Inflammatory macrophage treated with lipopolysaccharide for 4 hours (primary cell): ENCODE results near the gene C2orf69.

Experiments
- DNase-seq: peaks from one replicate; pipeline ENCODE4 v3.0.0-alpha.2; 2020

The C2orf69 gene

DNA sequence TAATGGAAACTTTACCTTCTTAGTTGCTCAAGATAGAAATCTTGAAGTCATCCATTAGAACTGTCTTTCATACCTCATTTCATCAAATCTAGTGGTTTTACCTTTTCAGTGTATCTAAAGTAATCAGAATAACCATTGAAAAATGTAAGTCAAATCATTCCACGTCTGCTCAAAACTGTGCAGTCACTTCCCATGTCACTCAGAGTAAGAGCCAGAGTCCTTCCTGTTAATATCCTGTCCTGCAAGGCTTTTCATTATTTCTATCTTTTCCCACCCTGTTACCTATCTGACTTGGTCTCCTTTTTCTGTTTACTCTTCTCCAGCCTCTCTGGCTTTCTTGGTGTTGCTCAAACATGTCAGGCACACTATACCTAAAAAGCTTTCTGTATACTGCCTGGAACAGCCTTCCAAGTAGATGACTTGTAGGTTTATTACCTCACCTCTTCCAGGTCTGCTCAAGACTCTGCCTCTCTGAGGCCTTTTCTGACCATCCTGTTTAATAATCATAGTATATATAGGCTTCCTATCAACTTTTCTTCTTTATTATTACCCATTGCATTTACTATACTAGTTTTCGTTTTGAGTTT is 3.4 kb downstream of the C2orf69 start:
- DNase-seq: no peak

DNA sequence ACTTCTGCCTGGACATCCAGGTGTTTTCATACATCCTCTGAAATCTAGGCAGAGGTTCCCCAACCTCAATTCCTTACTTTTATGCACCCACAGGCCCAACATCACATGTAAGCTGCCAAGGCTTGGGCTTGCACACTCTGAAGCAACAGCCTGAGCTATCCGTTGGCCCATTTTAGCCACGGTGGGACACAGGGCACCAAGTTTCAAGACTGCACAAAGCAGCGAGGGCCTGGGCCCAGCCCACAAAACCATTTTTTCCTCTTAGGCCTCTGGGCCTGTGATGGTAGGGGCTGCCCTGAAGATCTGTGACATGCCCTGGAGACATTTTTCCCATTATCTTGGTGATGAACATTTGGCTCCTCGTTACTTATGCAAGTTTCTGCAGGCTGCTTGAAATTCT is 5.9 kb downstream of the C2orf69 start:
- DNase-seq: no peak

DNA sequence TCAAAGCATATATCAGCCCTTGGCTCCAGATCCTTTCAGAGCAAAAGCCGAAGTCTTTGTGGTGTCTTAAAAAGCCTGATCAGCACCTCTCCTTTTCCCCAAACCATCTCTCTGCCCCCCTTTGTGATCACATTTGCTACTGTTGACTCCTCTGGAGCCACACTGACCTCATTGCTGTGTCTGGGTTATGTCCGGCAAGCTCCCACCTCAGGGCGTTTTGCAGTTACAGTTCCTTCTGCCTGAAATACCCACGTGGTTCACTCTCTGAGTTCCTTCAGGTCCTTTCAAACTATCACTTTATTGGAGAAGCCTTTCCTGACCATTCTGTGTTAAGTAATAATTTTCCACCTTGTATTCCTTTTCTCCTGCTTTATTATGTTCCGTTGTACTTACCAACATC is 11.8 kb downstream of the C2orf69 start:
- DNase-seq: peak; percentile 33

- no peak for DNase-seq
Observed at GRCh38 chr2:199923924-199924323, 12.8 kb downstream of the C2orf69 start.

DNA sequence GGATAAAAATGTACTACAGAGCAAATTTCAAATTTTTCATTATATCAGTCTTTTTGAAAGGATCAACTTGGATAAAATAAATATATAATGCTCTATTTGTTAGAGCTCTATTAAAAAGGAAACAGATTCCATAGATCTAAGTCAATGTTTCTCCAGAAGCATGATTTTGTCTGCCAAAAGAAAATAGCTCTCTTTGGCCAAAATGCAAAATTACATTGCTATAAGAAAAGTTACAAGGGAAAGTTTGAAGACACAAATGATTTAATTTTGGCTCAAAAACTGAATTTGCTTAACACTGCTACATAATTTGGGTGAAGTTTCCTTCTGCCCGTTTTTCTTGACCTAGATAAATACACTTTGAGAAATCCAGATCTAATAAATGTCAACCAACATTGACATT is 15.7 kb downstream of the C2orf69 start:
- DNase-seq: no peak

DNA sequence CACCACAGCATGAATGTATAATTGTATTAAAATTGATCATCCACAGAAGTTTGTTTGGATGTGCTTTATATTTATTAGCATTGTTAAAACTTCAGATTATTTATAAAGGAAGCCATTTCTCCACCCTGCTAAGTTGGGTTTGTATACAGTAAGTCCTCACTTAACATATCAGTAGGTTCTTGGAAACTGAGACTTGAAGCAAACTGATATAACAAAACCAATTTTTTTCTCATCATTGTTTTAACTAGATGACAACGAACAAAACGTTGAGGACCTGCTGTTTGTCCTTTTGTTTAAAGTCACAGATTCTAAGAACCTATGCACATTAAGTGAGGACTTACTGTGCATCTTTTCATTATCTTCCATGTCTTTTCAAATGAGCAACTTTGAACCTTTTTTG is 17.1 kb downstream of the C2orf69 start:
- no peak for DNase-seq

DNA sequence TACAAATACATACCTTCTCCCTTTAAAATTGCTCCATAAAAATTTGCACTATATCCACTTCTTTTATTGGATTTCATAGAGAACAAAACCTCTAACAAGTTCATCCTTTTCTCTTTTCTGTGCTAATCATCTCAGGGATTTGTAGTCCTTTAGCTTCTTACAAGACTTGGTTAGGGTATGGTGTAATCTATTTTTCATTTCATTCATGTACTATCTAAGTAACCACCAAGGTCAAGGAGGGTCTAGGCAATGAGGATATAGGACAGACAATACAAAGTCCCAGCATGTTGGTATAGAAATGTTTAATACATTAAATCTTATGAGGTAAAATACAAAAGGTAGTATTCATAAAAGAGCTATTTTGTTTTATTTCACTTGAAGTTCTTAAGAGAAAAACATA is 17.5 kb downstream of the C2orf69 start:
- DNase-seq: no peak

DNA sequence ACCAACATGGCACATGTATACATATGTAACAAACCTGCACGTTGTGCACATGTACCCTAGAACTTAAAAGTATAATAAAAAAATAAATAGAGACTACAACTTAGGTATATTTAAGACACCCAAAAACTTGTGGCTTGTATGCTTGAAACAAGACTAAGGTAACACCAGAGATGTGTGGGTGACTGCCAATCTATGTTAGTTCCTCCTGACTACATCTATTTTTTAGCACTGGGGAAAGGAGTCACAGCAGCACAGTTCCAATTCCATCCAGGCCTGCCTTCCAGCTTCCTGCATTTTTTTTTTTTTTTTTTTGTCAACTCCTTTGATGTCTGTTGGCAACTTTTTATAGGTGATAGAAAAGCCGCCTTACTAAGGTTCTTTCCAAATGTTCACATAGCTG is 18.2 kb downstream of the C2orf69 start:
- DNase-seq: no peak

- no peak for DNase-seq
Observed at GRCh38 chr2:199932312-199932855, 21.3 kb downstream of the C2orf69 start.

DNA sequence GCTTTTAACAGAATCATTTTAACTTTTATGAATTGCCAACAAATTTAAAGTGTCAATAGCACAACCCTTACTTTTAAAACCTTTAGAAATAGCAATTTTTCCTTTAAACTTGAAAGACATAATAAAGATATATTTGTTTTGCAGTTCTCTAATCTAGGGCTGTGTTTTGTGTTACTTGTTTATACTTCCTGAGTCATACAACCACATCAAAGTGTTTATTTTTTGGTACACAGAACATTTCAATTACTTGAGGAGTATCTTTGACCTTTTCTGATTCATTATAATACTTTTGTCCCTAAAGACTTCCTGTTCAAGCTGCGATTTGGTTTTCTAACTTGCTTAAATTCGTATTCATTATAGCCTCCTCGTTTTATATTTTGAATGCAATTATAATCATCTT is 22.4 kb downstream of the C2orf69 start:
- no peak for DNase-seq

DNA sequence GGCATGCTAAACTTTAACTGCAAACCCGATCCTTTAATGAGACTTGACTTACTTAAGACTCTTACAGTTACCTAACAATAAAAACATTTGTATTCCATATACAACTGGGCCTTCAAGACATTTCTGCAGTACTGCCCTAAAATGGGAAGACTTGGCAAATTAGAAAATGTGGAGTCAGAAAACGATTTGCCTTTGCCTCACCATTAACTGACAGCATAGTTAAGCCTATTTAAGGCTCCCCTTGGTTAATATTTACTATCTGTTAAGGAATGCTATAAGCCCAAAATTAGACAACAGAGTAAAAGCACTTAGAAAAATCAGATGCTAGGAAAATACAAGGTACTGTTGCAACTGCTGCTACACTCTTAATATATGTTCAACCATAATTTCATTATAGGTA is 25.5 kb downstream of the C2orf69 start:
- no peak for DNase-seq

DNA sequence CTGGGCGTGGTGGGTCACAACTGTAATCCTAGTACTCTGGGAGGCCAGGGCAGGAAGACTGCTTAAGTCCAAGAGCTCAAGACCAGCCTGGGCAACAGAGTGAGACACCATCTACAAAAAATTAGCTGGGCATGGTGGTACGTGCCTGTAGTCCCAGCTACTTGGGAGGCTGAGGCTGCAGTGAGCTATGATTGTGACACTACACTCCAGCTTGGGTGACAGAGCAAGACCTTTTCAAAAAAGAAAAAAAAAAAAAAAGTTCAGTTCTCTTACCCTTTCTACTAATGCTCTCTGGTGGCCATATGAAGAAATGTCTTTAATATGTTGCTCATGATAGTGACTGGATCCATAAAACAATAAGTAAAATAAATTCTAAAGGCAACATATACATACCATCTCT is 29.3 kb downstream of the C2orf69 start:
- peak; percentile 59 for DNase-seq

DNA sequence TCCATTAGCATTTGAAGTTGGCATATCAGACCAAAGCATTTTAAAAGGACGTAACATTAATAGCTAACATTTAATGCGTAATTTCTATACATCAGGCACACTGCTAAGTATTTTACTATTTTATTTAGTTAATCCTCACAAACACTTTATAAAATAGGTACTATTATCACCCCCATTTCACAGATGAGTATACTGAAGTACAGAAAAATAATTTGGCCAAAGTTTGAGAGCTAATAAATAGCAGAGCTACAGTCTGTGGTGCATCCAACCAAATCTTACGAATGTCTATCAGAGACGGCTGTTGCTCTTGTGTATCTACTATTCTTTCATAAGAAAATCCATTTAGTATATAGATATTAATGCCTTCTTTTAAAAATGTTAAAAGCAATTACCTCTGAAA is 32.3 kb downstream of the C2orf69 start:
- DNase-seq: no peak

DNA sequence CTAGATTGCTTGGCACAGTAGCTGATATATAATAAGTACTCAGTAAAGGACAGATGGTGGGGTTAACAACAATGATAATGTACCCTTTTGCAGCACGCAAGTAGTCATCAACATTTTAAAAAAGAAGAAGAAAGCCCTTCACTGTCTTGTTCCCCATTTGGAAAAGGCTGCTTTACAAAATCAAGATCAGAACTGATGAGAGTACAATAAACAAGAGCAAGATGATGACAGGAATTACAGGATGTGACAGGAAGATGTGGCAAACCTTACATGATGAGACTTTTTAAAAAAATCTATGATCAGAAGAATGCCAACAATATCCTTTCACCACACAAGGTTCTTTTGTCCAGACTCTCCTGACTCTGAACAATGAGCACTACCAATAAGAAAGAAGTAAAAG is 35.1 kb downstream of the C2orf69 start:
- peak; percentile 27 for DNase-seq

DNA sequence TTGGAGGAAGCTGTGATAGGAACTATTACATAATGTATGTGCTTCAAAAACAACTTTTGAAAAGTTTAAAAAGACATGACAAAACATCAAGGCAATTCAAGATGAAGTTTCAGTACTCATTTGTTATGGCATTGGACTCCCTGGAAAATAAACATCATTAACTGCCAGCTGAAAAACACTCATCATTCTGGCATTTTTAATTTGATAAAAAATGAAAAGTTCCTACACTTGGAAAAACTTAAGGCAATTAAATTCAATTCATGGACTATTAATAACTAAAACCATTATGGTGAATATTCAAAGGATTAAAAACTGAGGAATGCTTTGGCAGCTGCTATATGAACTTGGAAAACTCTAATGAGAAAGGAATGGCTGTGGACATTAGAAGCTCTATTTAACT is 35.7 kb downstream of the C2orf69 start:
- no peak for DNase-seq

DNA sequence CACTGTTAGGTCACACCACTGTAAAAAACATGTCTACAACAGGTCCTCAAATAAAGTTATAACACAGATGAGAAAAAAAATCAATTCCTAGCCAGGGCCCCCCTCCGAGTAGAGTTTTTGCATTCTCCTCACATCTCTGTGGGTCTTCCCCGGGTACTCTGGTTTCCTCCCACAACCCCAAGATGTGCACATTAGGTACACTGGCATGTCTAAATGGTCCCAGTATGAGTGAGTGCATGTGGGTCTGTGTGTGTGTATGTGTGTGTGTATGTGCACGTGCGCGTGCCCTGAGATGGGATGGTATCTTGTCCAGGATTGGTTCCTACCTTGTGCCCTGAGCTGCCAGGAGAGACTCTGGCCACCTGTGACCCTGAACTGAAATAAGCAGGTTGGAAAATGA is 39.3 kb downstream of the C2orf69 start:
- DNase-seq: no peak

GRCh38 chr2:199951023-199951422 is 39.9 kb downstream of the C2orf69 start:
- no peak for DNase-seq

DNA sequence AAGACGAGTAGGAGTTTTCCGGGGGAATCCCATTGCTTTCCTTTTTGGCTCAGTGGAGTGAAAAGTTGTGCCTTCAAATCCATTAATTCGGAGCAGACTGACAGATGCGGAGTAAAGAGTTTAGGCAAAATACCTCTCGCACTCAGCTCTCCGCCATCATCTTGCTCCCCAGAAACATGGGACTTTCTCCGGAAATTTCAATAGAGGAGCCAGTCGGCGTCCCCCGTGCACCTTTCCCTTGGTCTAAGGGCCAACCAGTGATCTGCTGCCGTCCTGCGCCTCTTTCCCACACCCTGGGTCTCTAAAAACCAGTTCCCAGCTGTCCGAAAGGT is 43.9 kb downstream of the C2orf69 start:
- DNase-seq: no peak

- peak; percentile 79 for DNase-seq
Observed at GRCh38 chr2:199955339-199956061, 44.4 kb downstream of the C2orf69 start, which contains the start of the genes MAIP1 and TYW5. Gene MAIP1 (plus strand): TSS chr2:199955582. CDS start chr2:199955799, 217 bp downstream. Gene TYW5 (minus strand): TSS chr2:199955491. CDS start chr2:199955470, 21 bp downstream.

GRCh38 chr2:199956062-199956380 is 44.9 kb downstream of the C2orf69 start:
- no peak for DNase-seq

GRCh38 chr2:199958014-199958413 is 46.9 kb downstream of the C2orf69 start:
- DNase-seq: no peak

DNA sequence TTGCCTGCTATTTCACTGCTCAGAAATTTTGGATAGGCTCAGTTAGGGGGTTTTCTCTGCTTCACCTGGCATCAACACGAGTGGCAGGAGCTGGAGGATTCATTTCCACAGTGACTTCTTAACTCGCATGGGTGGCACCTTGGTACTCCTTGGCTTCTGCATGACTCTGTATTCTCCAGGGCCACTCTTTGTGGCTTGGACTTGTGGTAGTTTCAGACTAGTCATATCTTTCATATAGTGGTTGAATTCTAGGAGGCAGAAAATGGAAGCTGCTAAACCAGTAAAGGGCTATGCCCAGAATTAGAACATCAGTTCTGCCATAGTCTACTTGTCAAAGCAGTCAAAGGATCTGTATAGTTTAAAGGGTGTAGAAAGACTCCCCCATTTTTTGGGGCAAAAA is 51.1 kb downstream of the C2orf69 start:
- no peak for DNase-seq

GRCh38 chr2:199966405-199966804 is 55.3 kb downstream of the C2orf69 start:
- DNase-seq: no peak

DNA sequence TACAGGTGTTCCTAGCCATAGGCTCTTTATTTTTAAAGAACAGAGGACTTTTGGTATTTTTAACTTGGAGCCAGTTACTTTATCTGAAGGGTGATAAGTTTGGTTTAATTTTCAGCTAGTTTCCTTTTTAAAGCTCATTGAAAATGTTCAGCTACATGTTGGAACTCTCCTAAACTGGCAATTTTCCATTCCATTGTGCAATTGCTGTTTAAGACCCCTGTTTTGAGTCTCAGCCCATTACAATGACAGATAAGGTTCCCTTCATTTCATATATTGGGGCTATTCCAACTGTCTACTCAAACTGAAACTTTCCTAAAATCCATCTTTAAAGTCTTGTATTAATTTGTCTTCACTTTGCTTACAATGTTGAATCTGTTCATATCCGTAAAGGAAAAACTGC is 55.9 kb downstream of the C2orf69 start:
- no peak for DNase-seq

- DNase-seq: no peak
Observed at GRCh38 chr2:199968126-199968525, 57.0 kb downstream of the C2orf69 start.
